H1 (cell line): ENCODE data around the gene PRR23E. TPM values are rescaled to one million over a fixed set of nuclear protein-coding genes. Genes with fewer than 3 reads are reported as not detected.

Source experiments
- BRCA1 ChIP-seq: IDR thresholded peaks from 2 replicates; pipeline ENCODE4 v1.6.1; 2012; ENCODE audit warnings: low read depth, low read length, improper control_type of control experiment
- CHD7 ChIP-seq: fragments of 300-600 bp; sonication (generic); IDR thresholded peaks from 2 replicates; pipeline ENCODE4 v1.7.1; 2012; ENCODE audit warnings: low read length, moderate library complexity, mild to moderate bottlenecking, inconsistent platforms; ENCODE audit not compliant: insufficient replicate concordance
- JUND ChIP-seq: IDR thresholded peaks from 2 replicates; pipeline ENCODE4 v1.6.1; 2011; ENCODE audit warnings: mild to moderate bottlenecking, improper control_type of control experiment, low read length
- KDM4A ChIP-seq: IDR thresholded peaks from one replicate; pipeline ENCODE4 v1.7.1; 2012; ENCODE audit warnings: low read depth, mild to moderate bottlenecking, moderate library complexity, low read length, inconsistent platforms; ENCODE audit not compliant: severe bottlenecking
- MAFK ChIP-seq: IDR thresholded peaks from 2 replicates; pipeline ENCODE4 v1.6.1; 2012; ENCODE audit warnings: low read depth, mild to moderate bottlenecking, improper control_type of control experiment, low read length
- MAX ChIP-seq: IDR thresholded peaks from 2 replicates; pipeline ENCODE4 v1.6.1; 2012; ENCODE audit warnings: inconsistent platforms
- PHF8 ChIP-seq: fragments of 200-600 bp; sonication (generic); conservative IDR thresholded peaks from 2 replicates; pipeline ENCODE4 v1.7.1; 2012; ENCODE audit warnings: low read depth, mild to moderate bottlenecking, inconsistent platforms, low read length, moderate library complexity
- SUZ12 ChIP-seq: fragments of 200-600 bp; sonication (generic); IDR thresholded peaks from 2 replicates; pipeline ENCODE4 v1.6.1; 2012; ENCODE audit warnings: mild to moderate bottlenecking, inconsistent platforms, low read length, moderate library complexity, mixed read lengths
- USF2 ChIP-seq: IDR thresholded peaks from 2 replicates; pipeline ENCODE4 v1.6.1; 2011; ENCODE audit warnings: low read length, improper control_type of control experiment
- ZNF274 ChIP-seq: IDR thresholded peaks from 2 replicates; pipeline ENCODE4 v1.7.0; 2012; ENCODE audit warnings: low read length, borderline replicate concordance; ENCODE audit errors: extremely low read depth
- polyA plus RNA-seq, 7 experiments: library from polyadenylated mRNA; depleted of rRNA in 3 of 7; stranded (reverse) in 5 of 7; unstranded in 2 of 7; fragments of >200 nt in 5 of 7; fragments of 200-250 nt in 2 of 7; gene quantifications; 1 replicate in 5 of 7; 2 replicates in 1 of 7; 4 replicates in 1 of 7; pipeline versions ENCODE4 v1.2.1 to v1.2.3, GENCODE V29; 2011 to 2013; ENCODE audit warnings: missing spikeins in 2 of 7, mixed read lengths in 2 of 7
- total RNA-seq: library from RNA; stranded (reverse); fragmentation: NEBNext Ultra II Directional; extraction: Animal tissue kit (Norgen Biotek cat#: 25700); gene quantifications from 2 replicates; pipeline ENCODE4 v1.2.1, GENCODE V29; 2021

Gene PRR23E
- total and polyA plus RNA-seq, 2 of the 8 experiments (the other 6 are each of a cell fraction or from before 2014, with no cell fraction given): not detected

GRCh38 chr3:127194601-127195187 lies 1.8 kb downstream of the PRR23E start (continued):
- no peak for TF ChIP-seq CHD7
- TF ChIP-seq KDM4A: no peak
- TF ChIP-seq JUND: no peak
- TF ChIP-seq USF2: no peak
- TF ChIP-seq MAFK: no peak
- TF ChIP-seq ZNF274: no peak
- no peak for TF ChIP-seq PHF8
- no peak for TF ChIP-seq BRCA1
- TF ChIP-seq SUZ12: no peak
- TF ChIP-seq MAX: no peak
